ENCODE data around the gene DNAJB6.

DNAJB6 gene

DNA sequence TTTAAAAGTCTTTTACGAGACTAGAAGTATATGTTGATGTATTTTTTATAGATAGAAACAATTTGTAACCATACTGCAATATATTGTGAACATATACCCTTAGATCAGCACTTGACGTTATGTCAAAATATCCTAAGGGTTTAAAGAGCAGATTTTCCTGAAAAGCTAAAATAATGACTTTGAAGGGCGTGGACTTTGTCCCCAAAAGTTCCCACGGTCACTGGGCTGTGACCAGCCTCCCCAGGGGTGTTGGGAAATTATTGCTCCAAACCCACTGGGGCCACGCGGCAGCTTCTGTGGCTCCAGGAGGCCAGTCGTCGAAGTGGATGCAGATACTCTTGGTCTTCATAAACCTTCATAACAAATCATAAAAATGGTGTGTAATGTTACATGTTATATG is 29.9 kb downstream of the DNAJB6 start:
- no peak for DNase-seq (ENCODE audit: low read depth, low spot score)

DNA sequence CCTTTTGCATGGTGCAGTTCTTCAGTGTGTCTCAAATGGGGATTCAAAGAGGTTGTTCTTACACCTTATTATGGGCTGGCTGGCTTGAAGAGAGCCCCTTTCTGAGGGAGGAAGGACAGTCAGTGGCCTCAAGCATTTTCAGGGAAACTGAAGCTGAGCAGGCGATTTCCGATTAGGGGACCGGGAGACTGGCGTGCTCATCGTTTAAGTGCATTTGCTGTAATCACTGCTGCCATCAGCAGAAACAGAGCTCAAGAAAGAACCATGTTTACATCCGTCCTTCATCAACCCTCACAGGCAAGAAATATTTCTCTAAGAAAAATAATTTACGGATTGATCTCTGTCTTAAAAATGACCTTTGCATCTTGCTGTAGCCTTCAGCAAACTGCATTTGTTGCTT is 32.2 kb downstream of the DNAJB6 start:
- no peak for DNase-seq (ENCODE audit: low read depth, low spot score)

- DNase-seq (ENCODE audit: low read depth, low spot score) = no peak
These were observed 33.9 kb downstream of the DNAJB6 start for GRCh38 chr7:157370742-157371141.

DNA sequence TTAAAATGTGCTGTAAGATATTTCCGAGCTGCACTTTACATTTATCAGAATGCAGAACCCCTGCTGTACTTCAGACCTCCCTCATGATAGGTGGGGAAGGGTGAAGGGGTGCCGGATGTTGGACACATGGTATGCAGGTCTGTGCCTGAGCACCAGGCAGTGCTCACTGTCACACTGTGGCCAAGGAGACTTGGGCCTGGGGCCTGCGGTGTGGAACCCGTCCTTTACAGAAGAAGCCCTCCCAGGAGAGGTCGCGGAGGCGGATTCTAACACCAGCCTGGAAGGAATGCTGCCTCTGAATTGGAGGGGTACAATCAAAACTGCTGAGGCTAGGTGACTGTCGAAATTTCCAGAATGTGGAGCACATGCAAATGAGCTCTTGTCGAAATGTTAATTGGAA is 34.5 kb downstream of the DNAJB6 start:
- DNase-seq (ENCODE audit: low read depth, low spot score) = no peak

- no peak for DNase-seq (ENCODE audit: low read depth, low spot score)
These were observed 35.8 kb downstream of the DNAJB6 start for GRCh38 chr7:157372300-157373232.

DNA sequence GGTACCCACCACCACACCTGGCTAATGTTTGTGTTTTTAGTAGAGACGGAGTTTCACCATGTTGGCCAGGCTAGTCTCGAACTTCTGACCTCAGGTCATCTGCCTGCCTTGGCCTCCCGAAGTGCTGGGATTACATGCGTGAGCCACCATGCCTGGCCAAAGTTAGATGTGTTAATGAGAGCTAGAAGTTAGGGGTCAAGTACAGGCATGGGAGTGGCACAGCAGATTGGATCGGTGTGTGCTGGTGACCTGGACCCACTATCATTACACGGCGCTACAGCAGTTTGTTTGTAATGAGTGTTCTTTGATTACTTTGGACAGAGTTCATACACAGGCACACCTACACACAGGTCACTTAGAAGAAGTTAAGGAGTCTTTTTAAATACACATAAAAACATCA is 36.7 kb downstream of the DNAJB6 start:
- DNase-seq (ENCODE audit: low read depth, low spot score) = no peak

- no peak for DNase-seq (ENCODE audit: low read depth, low spot score)
These were observed 38.6 kb downstream of the DNAJB6 start for GRCh38 chr7:157375410-157375809.

DNA sequence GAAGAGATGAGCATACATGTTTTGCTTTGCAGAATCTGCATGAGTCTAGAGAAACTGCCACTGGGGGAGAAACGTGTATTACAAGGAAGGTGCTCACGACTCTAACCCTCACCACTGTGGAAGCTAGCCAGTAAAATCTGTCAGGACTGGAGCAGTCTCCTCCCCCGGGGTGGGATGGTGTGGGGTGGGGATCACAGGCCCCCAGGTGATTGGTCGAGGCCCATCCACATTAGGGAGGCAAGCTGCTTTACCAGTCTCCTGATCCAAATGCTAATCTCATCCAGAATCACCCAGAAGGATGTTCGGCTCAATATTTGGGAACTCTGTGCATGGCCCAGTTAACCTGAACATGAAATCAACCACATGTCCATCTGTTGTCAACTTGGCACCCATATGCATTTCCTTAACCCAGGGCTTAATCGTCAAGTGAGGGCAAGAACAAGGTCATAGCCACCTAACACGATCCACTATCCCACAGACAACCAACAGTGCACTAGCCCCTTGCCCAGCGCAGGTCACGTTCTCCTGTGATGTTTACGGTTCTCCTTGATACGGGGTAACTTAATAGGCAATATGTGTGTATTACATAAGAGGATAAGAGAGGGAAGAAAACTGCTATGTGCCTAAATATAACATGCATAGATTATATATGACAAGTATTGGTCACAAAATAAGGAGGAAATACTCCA is 40.8 kb downstream of the DNAJB6 start:
- DNase-seq (ENCODE audit: low read depth, low spot score) = no peak

DNA sequence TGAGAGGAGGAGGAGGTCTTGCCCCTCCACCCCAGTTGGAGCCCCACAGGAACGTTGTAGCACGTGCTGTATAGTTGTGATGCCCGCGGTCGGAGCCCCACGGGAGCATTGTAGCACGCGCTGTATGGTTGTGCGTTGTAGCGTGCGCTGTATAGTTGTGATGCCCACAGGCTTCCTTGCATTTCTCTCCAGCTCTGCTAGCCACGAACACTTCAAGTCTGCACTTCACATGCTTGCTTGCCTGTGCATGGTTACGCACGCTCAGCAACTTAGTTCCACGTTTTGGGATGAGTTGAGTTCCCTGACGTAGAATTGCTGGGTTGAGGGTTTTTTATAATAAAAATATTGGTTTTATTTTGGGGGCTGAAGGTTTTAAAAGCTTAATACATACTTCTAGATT is 41.6 kb downstream of the DNAJB6 start:
- no peak for DNase-seq (ENCODE audit: low read depth, low spot score)

GRCh38 chr7:157379493-157379892 is 42.7 kb downstream of the DNAJB6 start:
- DNase-seq (ENCODE audit: low read depth, low spot score) = no peak

GRCh38 chr7:157380416-157380815 is 43.6 kb downstream of the DNAJB6 start:
- DNase-seq (ENCODE audit: low read depth, low spot score) = no peak

DNA sequence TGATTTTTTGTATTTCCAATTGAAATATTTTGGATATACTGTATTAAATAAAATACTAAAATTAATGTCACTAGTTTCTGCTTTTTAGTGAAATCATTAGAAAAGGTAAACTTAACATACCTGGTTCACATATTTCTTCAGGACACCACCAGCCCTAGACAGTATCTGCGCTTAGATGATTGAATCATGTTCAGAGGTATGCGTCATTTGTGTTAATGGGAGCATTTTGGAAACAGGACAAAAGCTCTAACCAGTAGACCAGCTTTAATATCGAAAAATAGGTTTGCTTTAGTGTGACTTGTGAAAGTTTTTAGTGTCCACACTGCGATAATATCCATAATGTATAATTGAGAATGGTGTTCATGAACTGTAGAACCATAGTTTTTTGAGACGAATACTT is 47.1 kb downstream of the DNAJB6 start:
- DNase-seq (ENCODE audit: low read depth, low spot score) = no peak

GRCh38 chr7:157384301-157384700 is 47.5 kb downstream of the DNAJB6 start:
- DNase-seq (ENCODE audit: low read depth, low spot score) = no peak

DNA sequence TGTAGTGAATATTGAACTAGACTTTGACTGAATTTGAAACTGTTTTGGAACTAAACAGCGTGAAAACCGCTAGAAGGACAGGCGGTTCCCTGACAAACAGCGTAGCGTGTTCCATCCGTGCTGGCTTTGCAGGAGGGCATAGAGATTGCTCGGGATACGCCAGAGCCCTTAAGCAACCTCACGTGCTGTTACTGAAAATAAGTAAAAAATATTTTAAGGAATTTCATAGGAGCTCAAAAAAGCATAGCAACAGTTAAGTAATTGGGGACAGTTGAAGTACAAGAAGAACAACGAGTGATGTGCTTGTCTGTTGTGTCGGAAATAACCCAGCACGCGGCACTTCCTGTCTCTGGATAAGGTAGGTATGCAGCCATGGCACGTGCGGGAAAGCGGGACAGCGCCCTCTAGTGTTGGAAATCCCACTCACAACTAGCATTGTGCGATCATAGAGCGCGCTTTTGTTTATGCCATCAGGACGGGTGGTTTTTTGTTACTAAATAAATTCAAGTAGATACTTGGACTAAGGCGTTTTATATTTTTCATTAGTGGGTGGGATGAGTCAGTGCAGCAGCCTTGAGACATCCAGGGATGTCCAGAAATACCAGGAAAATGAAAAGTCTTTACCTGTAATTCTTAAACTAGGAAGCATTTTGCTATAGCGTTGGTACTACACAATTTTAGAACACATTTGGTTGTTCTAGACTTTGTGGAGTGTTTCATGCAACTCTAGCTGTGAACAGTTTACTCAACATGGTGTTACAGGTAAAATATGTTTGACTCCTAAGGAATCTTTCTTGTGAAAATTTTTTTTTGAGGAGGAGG is 50.4 kb downstream of the DNAJB6 start:
- peak; percentile 72 for DNase-seq (ENCODE audit: low read depth, low spot score)

GRCh38 chr7:157388301-157388700 is 51.5 kb downstream of the DNAJB6 start:
- DNase-seq (ENCODE audit: low read depth, low spot score) = no peak

DNA sequence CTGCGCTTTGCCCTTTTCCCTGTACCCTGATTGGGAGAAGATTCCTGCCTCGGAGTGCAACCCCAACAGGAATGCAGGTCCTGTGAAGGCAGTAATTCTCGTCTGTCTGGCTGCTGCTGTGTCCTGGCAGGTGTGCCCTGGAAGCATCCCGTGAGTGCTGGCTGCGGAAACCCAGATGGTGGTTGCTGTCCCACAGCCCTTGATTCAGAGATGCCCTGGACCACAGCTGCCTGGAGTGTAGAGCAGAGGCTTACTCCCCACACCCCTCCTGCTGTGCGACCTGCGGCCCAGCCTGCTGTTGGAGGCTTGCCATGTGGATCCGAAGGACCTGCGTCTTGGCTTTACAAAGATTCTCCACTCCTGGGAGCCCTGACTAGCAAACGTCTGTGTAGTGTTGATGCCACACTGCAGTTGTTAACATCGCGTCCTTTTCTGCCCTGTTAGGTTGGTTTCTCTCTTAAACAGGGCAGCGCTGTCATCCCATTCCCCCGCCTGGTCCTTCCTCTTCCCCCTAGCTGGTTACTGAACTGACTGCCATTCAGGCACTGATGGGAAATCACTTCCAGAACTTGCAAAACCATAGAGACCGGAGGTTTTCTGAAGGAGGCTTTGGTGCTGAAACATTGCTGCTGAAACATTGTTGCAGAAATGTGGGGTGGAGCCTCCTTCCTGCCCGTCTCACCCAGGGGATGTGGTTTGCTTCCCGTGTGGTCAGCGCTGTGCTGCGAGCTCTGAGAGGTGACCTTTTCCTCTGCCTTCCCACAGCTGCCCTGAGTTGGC is 53.3 kb downstream of the DNAJB6 start:
- no peak for DNase-seq (ENCODE audit: low read depth, low spot score)

GRCh38 chr7:157391036-157391710 is 54.4 kb downstream of the DNAJB6 start:
- no peak for DNase-seq (ENCODE audit: low read depth, low spot score)

- DNase-seq (ENCODE audit: low read depth, low spot score) = no peak
These were observed 55.6 kb downstream of the DNAJB6 start for GRCh38 chr7:157392256-157393037.

- no peak for DNase-seq (ENCODE audit: low read depth, low spot score)
These were observed 57.7 kb downstream of the DNAJB6 start for GRCh38 chr7:157394246-157395191.

All from iPS DF 19.7 (cell line).